ENCODE results near the gene SIGLEC7. TPM values are rescaled to one million over a fixed set of nuclear protein-coding genes. Genes with fewer than 3 reads are reported as not detected.
A peak's percentile ranks its signal among the peaks of the same experiment; 100 is the strongest.

The SIGLEC7 gene
- total and polyA plus RNA-seq, 3 donors from 2014 or later, result 0.79 to 2.0 (median 1.2) TPM

- WGBS, 2 donors, result 80 to 85% methylated on average over 6 of the region's 6 CpGs
- no peak for TF ChIP-seq POLR2A (IDR thresholded peaks at IDR 0.05)
- TF ChIP-seq CTCF (IDR thresholded peaks at IDR 0.05), result peak in 2 of 3 experiments; percentile 26 to 28
- H3K36me3 ChIP-seq (ENCODE audit: low read depth, missing control alignments), result no peaks in the 10 kb centered on the region
- no peak for DNase-seq
- H3K27ac ChIP-seq, result no peak overlapping the region
- H3K4me3 ChIP-seq, result no peak overlapping the region
- no peaks in the 10 kb centered on the region for H3K27me3 ChIP-seq
- peaks cover 22% of the 10 kb centered on the region for H3K4me1 ChIP-seq
- intact Hi-C loops (cut with DNase I; ENCODE audit: low total_unique reads), result no loop called here
- no peaks in the 10 kb centered on the region for H3K9me3 ChIP-seq
Observed at GRCh38 chr19:51096473-51097165, 45.5 kb upstream of the SIGLEC7 start.

- intact Hi-C loops (cut with DNase I; ENCODE audit: low total_unique reads), result no loop called here
- Histone ChIP-seq H3K9me3 (no peaks in the 10 kb centered on the region), H3K4me1 (peaks cover 28% of the 10 kb centered on the region), H3K36me3 (ENCODE audit: low read depth, missing control alignments) (no peaks in the 10 kb centered on the region), H3K4me3 (no peak overlapping the region), H3K27ac (no peak overlapping the region), H3K27me3 (no peaks in the 10 kb centered on the region)
- WGBS, 2 donors, result 8 to 17% methylated on average over 6 to 8 of the region's 8 CpGs
- peak in 2 of 3 experiments; percentile 73 to 76 for TF ChIP-seq CTCF (IDR thresholded peaks at IDR 0.05)
- no peak for TF ChIP-seq POLR2A (IDR thresholded peaks at IDR 0.05)
- DNase-seq, result peak; percentile 84
Observed at GRCh38 chr19:51097166-51097738, 44.8 kb upstream of the SIGLEC7 start.

GRCh38 chr19:51097796-51098195, 44.3 kb upstream of the SIGLEC7 start:
- Histone ChIP-seq H3K27ac (peak overlapping the region in 1 of 2 donors; percentile 45), H3K4me1 (peaks cover 28% of the 10 kb centered on the region), H3K27me3 (no peaks in the 10 kb centered on the region), H3K36me3 (ENCODE audit: low read depth, missing control alignments) (no peaks in the 10 kb centered on the region), H3K4me3 (no peak overlapping the region), H3K9me3 (no peaks in the 10 kb centered on the region)
- 62 to 69% methylated on average over 9 to 20 of the region's 20 CpGs for WGBS, 2 donors
- intact Hi-C loops (cut with DNase I; ENCODE audit: low total_unique reads), result no loop called here
- TF ChIP-seq POLR2A (IDR thresholded peaks at IDR 0.05), result no peak
- TF ChIP-seq CTCF (IDR thresholded peaks at IDR 0.05), result no peak
- no peak for DNase-seq

- Histone ChIP-seq H3K36me3 (ENCODE audit: low read depth, missing control alignments) (no peaks in the 10 kb centered on the region), H3K27me3 (no peaks in the 10 kb centered on the region), H3K4me3 (peak overlapping the region; percentile 6 to 23), H3K9me3 (no peaks in the 10 kb centered on the region), H3K27ac (peak overlapping the region in 1 of 2 donors; percentile 45), H3K4me1 (peaks cover 28% of the 10 kb centered on the region)
- WGBS, 2 donors, result 58 to 70% methylated on average over 11 to 68 of the region's 78 CpGs
- TF ChIP-seq CTCF (IDR thresholded peaks at IDR 0.05) (no peak), POLR2A (IDR thresholded peaks at IDR 0.05) (no peak)
- intact Hi-C loops (cut with DNase I; ENCODE audit: low total_unique reads), result no loop called here
- peak; percentile 59 for DNase-seq
Observed at GRCh38 chr19:51098365-51099046, 43.6 kb upstream of the SIGLEC7 start.
